HG03342 (cell line): ENCODE measurements around the gene WWOX.

Source experiments
- ATAC-seq: cut with Tn5 transposase; IDR thresholded peaks from one replicate; pipeline ENCODE4 v1.9.1; 2021; ENCODE audit warnings: mild to moderate bottlenecking, moderate library complexity; ENCODE audit not compliant: unreplicated experiment

The WWOX gene

DNA sequence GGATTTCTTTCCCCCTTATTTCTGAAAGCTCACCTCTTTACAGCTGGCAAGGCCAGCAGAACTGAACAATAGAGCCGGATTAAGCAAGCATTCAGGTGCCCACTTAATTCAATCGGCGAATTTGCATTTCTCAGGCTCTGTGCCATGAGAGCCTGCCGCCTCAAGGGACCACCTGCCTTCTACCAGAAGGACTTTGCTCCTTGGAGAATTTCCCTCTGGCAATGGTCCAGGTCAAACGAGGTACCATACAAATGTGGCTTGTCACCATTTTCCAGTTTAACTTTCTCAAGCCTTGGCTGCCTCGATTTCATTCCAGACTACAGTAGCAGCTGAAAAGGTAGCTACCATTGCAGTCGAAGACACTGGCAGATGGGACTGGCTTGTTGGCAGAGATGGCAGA lies 967.1 kb downstream of the WWOX start:
- ATAC-seq, result no peak

GRCh38 chr16:79067600-79067999 lies 968.1 kb downstream of the WWOX start:
- ATAC-seq, result no peak

DNA sequence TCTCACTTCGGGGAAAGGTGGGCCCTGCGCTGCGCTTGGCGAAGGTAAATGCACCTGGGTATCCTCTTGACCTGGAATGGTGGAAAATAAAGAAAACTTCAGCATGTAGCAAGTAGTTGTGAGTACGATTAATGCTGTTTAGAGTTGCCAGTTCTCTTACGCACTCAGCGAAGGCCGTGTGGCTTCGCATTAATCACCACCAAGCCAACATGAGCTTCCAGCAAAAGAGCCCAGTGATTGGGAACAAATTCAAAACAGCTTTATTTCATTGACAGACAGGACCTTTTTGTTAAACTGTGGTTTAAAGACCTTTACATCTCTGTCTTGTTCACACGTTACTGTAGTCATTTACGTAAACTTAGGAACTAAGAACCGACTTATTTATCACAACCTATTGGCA lies 969.7 kb downstream of the WWOX start:
- ATAC-seq, result no peak

DNA sequence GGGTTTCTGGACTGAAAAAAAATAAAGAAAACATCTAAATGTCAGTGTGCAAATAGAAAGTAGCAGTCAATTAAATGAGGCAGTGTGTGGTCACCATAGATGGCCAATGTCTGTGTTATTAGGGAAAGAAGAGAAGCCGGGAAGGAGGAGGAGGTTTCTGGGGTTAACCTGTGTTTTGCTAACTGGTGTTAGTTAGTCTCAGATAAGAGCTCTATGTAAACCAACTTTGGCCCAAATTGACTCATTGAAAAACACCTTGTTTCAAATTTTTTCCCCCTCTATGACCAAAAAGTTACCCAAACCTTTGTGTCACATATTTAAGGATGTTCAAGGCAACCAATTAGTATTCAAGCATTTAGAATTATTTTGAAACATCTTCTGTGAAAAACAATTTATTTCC lies 970.2 kb downstream of the WWOX start:
- no peak for ATAC-seq

DNA sequence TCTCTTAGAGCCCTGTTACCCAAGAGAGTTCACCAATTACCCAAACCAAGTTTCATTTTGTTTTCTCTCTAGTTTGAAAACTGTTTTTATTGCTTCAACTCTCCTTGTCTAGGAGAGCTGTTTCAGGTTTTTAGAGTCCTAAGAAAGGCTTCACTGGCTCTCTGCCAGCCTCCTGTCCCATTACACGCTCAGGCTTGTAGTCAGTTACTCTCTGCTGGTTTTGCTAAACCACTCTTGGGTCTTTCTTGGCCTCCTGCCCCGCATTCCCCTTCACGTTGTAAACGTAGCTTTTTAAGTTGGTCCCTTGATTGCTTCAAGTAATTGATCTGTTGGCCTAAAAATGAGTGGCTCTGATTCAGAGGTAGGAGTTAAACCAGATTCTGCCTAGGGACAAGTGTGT lies 972.0 kb downstream of the WWOX start:
- no peak for ATAC-seq

GRCh38 chr16:79072517-79072916 lies 973.1 kb downstream of the WWOX start:
- ATAC-seq, result no peak

GRCh38 chr16:79073566-79073965 lies 974.1 kb downstream of the WWOX start:
- no peak for ATAC-seq

GRCh38 chr16:79074541-79074940 lies 975.1 kb downstream of the WWOX start:
- ATAC-seq, result no peak

DNA sequence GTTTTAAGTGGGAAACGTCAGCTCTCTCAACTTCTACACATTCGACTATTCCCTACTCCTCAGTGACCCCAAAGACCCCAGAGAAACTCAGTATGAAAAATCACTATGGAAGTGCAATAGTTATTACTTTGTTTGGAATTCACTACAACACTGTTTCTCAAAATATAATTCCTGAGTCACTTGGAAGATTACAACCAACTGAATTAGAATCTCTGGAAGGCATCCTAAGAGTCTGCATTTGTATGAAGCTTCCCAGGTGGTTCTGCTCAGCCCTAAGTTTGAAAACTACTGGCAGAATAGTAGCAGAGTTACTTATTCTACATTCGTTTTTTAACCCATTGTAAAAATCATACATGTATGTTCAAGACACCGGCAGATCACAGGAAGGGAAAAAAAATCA lies 975.5 kb downstream of the WWOX start:
- ATAC-seq, result no peak

DNA sequence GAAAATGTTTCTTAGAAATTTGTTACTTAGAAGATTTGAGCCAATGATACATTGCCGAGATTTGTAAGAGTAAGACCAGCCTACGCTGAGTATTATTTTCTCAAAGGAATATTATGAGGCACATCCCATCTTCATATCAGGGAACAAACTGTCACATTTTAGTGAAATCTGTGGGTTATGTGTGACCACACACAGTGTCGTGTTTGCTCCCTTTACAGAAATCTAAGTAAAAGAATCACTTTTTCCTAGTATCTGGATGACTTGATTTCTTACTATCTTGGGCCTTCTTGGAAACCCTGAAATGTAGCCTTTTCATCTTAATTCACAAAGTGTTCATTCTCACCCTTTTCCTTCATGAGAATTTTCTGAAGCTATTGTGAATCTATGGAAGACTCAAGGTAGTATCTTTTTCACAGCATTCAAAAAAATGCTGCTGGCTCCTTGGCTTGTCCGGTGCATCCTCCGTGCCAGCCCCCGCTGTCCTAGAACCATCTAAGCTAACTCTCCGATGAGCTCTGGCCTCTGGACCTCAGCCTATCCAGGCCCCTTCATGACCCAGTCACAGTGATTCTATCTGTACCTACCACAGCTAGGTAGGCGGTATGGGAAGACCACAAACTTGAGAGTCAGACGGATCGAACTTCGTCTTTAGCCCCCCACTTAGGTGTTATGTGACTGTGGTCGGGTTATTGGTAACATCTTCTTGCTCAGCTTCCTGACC lies 976.8 kb downstream of the WWOX start:
- no peak for ATAC-seq

DNA sequence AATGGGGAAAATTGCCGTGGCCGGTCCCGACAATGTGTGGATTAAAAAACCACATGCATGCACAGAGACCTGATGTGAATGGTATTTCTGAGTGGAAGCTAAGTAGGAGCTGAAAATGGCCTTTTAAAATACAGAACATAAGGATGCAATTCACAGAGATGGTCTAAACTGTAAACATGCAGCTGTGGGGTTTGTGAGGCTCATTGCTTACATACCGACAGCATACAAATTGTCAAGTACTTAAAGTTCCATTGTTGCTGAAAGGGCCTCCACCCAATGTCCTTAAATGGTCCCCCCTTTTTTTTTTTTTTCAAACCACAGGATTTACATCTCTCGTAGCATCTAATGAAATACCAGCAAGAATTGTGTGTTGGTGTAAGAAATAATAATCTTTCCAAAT lies 977.9 kb downstream of the WWOX start:
- no peak for ATAC-seq

DNA sequence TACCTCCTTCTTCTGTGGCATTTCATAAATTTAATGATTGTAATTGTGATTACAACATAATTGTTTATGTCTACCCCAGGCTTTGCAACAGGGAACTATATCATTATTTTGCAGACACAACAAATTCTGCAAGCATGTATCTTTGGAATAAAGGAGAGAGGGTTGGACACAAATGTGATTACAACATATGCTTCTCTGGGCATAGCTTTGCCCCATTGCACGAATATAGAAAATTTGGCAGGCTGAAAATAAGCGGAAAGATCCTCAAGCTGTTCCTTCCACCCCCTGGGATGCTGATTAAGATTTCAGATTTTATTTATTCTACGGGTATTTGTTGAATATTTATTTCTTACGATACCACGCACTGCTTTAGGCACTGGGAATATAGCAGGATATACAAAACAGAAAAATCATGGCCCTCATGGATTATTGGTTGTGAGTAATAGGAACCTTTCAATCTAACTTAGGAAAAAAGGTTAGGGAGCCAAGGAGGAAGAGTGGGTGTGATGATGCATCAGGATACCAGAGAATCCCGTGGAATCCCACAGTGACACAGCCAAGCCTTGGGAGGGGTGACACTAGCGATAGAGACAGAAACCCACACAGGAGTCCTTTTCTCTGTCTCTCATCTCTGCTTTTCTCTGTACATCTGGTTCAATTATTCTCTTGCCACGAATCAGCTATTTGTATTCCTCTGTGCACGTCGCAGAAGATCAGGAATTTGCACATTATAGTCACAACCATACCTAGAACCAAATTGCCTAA lies 980.4 kb downstream of the WWOX start:
- no peak for ATAC-seq

GRCh38 chr16:79081297-79082066 lies 982.0 kb downstream of the WWOX start:
- no peak for ATAC-seq

DNA sequence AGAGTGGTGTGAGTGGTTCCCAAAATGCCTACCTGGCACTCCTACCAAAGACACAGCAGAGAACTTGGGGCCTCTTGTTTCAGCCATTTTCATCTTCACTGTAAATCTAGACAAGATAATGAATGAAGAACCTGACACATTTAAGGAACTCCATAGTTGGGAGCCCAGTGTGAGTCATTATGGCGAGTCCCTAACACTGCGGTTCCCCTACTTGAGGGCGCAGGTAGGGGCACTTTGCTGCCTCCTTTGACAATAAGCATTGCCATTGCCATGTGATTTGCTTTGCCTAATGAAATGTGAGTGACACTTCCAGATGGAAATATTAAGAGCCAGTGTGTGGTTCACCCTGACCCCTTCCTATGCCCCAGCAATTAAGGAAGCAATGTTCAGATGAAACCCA lies 983.5 kb downstream of the WWOX start:
- ATAC-seq, result no peak

- no peak for ATAC-seq
Measured at GRCh38 chr16:79083508-79084299, 984.2 kb downstream of the WWOX start.

- no peak for ATAC-seq
Measured at GRCh38 chr16:79088971-79089370, 989.5 kb downstream of the WWOX start.

DNA sequence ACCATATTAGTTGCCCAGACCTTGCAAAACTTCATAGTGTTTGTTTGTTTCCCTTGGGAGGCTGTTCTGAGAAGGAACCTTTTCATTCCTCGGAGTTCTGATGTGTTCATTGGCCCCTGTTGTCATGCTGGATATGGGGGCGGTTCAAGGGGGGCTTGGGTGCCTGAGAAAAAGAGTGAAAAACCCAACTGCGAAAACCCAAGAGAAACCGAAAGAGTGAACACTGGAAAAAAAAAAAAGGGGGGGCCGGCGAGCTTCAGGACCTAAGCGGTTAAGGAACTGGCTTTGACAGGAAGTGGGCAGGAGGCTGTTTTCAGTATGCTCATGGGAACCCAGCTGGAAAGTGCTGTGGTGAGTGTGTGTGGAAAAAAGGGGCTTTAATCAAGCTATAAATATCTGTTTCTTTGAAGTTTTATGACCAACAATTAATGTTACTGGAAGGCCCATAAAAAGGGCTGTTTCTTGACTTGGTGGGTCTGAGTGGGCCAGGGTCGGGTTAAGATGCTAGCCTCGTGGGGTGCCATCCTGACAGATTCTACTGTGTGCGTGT lies 990.4 kb downstream of the WWOX start:
- ATAC-seq, result no peak

GRCh38 chr16:79090966-79091365 lies 991.5 kb downstream of the WWOX start:
- no peak for ATAC-seq

GRCh38 chr16:79092846-79093245 lies 993.4 kb downstream of the WWOX start:
- no peak for ATAC-seq

DNA sequence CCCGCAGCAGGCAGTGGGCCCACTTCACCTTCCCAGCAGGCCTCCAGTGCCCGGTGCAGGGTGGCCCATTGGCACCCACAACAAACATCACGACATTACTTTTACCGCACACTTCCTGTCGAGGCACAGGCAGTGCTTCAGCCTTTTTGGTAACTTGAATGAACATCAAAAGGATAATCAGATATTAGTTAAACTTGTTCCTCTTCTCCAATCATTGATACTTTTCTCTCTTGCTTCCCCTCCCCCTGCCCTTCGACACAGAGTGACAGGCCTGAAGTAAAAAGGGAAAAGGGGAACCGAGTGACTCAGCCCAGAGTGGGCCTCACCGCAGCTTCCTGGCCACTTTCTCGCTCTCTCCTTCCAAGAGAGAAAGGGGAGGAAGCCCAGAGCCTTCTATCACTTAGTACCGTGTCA lies 994.1 kb downstream of the WWOX start:
- no peak for ATAC-seq

- ATAC-seq, result no peak
Measured at GRCh38 chr16:79096246-79096645, 996.8 kb downstream of the WWOX start.
